ENCODE results near the gene HHAT.
"Not testable (repeated sequence)": the region's sequence is repeated elsewhere in the genome, so short reads cannot be mapped to it uniquely, and the experiment has no call there.

Gene HHAT

DNA sequence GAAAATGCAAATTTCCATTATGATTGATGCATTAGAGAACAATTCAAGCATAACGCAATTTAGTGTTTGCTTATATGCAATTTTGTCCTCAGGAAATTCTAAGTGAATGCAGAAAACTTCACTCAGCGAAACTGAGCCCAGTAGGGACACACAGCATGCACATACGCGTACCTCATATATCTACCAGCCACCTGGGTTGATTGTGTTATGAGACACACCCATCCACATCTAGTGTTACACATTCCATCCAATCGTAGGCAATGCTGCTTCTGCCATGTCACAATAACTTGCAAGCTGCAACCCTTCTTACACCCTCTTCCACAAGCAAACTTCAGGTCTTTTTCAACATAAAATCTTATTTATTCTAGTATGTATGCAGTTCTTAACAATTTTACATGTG, 312.9 kb downstream of the HHAT start:
- no peak for ATAC-seq
- Mint-ChIP-seq H3K9me3 (no peaks in the 10 kb centered on the region), H3K27ac (no peak overlapping the region), H3K27me3 (no peaks in the 10 kb centered on the region), H3K4me3 (no peak overlapping the region), H3K4me1 (no peaks in the 10 kb centered on the region)
- DNase-seq = no peak

DNA sequence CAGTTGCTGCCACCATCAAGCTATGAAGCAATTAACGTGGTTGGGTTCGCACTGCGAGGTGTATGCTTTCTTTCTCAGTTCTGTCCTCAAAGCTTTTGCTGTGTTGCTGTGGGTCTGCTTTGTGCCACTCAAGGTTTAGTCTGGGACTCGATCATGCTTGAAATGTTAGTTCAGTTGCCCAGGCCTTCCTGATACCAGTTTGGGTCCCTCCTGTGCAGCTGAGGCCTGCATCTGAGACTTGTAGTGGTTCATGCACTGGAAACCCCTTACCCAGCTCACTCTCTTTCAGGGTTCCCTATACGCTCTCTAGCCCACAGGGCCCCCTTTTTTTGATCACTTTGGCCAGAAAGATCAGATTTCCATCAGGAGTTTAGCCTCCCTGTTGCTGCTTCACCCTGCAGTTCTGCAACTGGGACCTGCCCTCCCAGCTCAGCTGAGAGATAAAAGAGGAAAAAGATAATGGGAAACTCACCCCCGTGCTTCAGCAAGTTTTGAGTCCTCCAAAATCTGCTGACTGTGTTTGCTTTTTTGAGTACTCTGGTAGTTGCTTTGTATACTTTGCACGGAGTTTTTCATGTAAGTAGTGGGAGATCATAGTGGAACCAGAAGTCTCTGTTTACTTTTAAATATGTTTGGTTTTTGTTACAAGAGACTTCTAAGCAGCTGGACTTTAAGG, 317.0 kb downstream of the HHAT start:
- DNase-seq = no peak
- Mint-ChIP-seq H3K27me3 (no peaks in the 10 kb centered on the region), H3K27ac (peak overlapping the region in 1 of 2 donors; percentile 59), H3K4me3 (no peak overlapping the region), H3K4me1 (peaks cover 13% of the 10 kb centered on the region), H3K9me3 (no peaks in the 10 kb centered on the region)
- ATAC-seq = no peak

DNA sequence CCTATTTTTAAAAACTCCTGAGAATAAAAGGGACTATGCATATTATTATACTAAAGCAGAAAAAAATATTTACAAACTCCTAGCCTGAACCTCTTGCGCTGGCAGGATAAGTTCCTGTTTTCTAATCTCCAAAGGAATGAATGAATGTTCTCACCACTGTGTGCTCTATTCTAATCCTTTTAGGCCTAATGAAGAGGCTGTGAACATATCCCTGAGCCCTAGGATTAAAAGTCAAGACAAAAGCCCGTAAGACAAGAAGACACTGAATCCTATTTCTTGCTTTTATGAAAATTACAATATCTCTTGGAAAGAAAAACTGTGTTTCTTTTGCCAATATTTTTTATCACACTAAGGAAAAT, 317.5 kb downstream of the HHAT start:
- no peaks in the 10 kb centered on the region for H3K27me3 Mint-ChIP-seq
- peaks cover 13% of the 10 kb centered on the region for H3K4me1 Mint-ChIP-seq
- ATAC-seq = no peak
- no peak overlapping the region for H3K4me3 Mint-ChIP-seq
- H3K27ac Mint-ChIP-seq = no peak overlapping the region
- DNase-seq = no peak
- no peaks in the 10 kb centered on the region for H3K9me3 Mint-ChIP-seq

GRCh38 chr1:210647406-210648333, 319.0 kb downstream of the HHAT start:
- no peaks in the 10 kb centered on the region for H3K27me3 Mint-ChIP-seq
- no peak overlapping the region for H3K4me3 Mint-ChIP-seq
- no peak for DNase-seq
- H3K27ac Mint-ChIP-seq = peak overlapping the region in 1 of 2 donors; percentile 79
- peak; percentile 55 for ATAC-seq
- peaks cover 13% of the 10 kb centered on the region for H3K4me1 Mint-ChIP-seq
- H3K9me3 Mint-ChIP-seq = no peaks in the 10 kb centered on the region

GRCh38 chr1:210648588-210649269, 320.0 kb downstream of the HHAT start:
- H3K4me3 Mint-ChIP-seq = no peak overlapping the region
- peaks cover 13% of the 10 kb centered on the region for H3K4me1 Mint-ChIP-seq
- H3K27ac Mint-ChIP-seq = no peak overlapping the region
- DNase-seq (no peak), ATAC-seq (no peak)
- H3K27me3 Mint-ChIP-seq = no peaks in the 10 kb centered on the region
- peaks cover 2 to 4% of the 10 kb centered on the region in 2 donors for H3K9me3 Mint-ChIP-seq

GRCh38 chr1:210650403-210650802, 321.7 kb downstream of the HHAT start:
- DNase-seq = no peak
- H3K27me3 Mint-ChIP-seq = no peaks in the 10 kb centered on the region
- H3K4me1 Mint-ChIP-seq = peaks cover 13% of the 10 kb centered on the region
- ATAC-seq = no peak
- H3K4me3 Mint-ChIP-seq = no peak overlapping the region
- H3K9me3 Mint-ChIP-seq = peaks cover 6 to 8% of the 10 kb centered on the region in 2 donors
- H3K27ac Mint-ChIP-seq = no peak overlapping the region

DNA sequence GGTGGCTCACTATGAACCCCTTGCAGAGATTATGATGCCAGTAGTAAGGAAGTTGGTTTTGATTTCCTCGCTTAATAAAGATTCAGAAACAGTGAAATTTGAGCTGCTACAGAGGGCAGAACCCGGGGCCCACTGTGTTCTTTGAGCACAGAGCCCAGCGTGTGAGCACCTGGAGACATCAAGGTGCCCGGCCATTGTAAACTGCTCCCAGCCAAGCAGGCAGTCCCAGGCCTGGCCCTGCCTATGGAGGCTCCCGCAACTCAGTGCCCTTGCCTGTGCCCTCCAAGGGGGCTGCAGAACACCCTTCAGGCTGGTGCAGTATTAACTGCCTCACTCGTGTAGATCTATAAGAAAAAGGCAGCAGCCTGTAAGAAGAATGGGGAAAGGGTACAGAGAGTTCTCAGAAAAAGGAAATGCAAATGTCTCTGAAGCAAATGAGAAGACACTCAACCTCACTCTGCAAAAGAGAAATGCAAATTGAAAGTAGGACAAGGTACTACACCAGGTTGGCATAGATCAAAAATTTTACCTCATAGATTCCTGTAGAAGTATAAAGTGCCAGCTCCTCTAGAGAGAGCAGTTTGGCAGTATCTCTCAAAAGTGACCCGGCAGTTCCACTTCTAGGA, 323.7 kb downstream of the HHAT start:
- ATAC-seq = no peak
- no peak overlapping the region for H3K4me3 Mint-ChIP-seq
- peaks cover 9% of the 10 kb centered on the region for H3K4me1 Mint-ChIP-seq
- H3K27me3 Mint-ChIP-seq = no peaks in the 10 kb centered on the region
- peaks cover 6 to 8% of the 10 kb centered on the region in 2 donors for H3K9me3 Mint-ChIP-seq
- DNase-seq = no peak
- no peak overlapping the region for H3K27ac Mint-ChIP-seq

GRCh38 chr1:210653771-210654170, 325.1 kb downstream of the HHAT start:
- ATAC-seq = peak; percentile 24
- Mint-ChIP-seq H3K4me1 (no peaks in the 10 kb centered on the region), H3K27me3 (no peaks in the 10 kb centered on the region), H3K4me3 (no peak overlapping the region), H3K9me3 (peaks cover 6 to 8% of the 10 kb centered on the region in 2 donors), H3K27ac (no peak overlapping the region)
- peak in 1 of 2 donors; percentile 17 for DNase-seq

GRCh38 chr1:210654176-210654981, 325.7 kb downstream of the HHAT start:
- Mint-ChIP-seq H3K4me3 (no peak overlapping the region), H3K9me3 (peaks cover 6 to 8% of the 10 kb centered on the region in 2 donors), H3K27me3 (no peaks in the 10 kb centered on the region), H3K4me1 (no peaks in the 10 kb centered on the region), H3K27ac (no peak overlapping the region)
- ATAC-seq = peak; percentile 80
- DNase-seq = peak; percentile 59 to 75

DNA sequence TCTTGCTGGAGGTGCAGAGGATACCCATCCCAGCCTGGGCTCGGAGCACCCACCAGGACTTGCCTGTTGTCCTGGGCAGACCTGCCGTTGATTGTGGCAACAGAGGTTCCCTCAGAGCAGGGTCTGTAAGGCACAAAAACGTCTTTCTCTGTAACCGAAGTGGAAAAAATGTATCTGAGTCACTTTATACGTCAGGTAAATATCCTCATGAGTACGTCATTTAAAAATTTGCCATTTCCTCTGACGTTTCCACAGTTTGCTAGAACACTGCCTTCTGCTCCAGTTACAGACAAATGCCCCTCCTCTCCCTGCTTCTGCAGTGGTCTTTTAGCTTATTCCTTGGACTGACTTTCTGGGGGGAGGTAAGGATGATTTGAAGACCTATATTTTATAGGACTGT, 326.8 kb downstream of the HHAT start:
- no peak for DNase-seq
- ATAC-seq = no peak
- Mint-ChIP-seq H3K27me3 (no peaks in the 10 kb centered on the region), H3K4me1 (no peaks in the 10 kb centered on the region), H3K4me3 (no peak overlapping the region), H3K9me3 (peaks cover 6 to 8% of the 10 kb centered on the region in 2 donors), H3K27ac (no peak overlapping the region)

GRCh38 chr1:210657806-210658205, 329.1 kb downstream of the HHAT start:
- Mint-ChIP-seq H3K4me1 (peaks cover under 1% of the 10 kb centered on the region), H3K27ac (no peak overlapping the region), H3K27me3 (no peaks in the 10 kb centered on the region), H3K4me3 (no peak overlapping the region), H3K9me3 (peaks cover 6 to 8% of the 10 kb centered on the region in 2 donors)
- ATAC-seq (no peak), DNase-seq (no peak)

DNA sequence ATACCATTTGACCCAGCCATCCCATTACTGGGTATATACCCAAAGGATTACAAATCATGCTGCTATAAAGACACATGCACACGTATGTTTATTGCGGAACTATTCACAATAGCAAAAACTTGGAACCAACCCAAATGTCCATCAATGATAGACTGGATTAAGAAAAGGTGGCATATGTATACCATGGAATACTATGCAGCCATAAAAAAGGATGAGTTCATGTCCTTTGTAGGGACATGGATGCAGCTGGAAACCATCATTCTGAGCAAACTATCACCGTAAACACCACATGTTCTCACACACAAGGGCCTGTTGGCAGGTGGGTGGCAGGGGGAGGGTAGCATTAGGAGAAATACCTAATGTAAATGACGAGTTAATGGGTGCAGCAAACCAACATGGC, 332.8 kb downstream of the HHAT start:
- H3K4me1 Mint-ChIP-seq = peaks cover 10% of the 10 kb centered on the region
- not testable (repeated sequence) for H3K27me3 Mint-ChIP-seq, H3K9me3 Mint-ChIP-seq, H3K4me3 Mint-ChIP-seq, H3K27ac Mint-ChIP-seq, ATAC-seq, DNase-seq

DNA sequence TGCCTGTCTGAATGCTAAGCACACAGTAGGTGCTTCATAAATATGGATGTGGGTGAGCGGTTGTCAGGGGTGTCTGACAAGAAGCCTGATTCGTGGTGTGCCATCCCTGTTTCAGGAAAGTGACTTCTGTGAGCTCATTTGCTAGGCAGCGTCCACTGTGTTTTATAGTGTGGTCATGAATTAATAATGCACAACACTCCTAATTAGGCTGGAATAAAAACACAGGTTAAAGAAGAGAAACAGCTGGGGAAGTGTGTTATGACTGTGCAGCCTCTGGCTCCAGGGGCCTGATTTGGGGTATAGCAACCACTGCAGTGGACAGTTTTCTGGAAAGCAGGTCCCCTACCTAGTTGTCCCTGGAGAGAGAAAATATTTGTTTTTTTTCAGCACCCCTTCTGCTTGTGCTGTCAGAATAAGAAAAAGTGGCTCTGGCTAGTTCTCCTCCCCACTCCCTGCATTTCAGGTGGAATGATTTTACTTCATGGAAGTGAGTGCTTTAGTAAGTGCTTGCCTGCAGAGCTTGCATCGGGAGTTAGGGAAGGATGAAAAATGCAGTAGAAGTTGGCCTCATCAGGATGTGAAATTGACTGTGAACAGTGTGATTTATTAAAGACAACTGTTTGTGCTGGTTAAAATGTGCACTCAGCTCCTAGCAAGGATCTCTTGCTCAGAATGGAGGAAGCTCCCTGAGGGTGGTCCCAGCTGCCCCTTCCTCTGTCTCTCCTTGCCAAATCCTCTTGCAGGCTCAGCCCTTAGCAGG, 333.8 kb downstream of the HHAT start:
- Mint-ChIP-seq H3K27me3 (no peaks in the 10 kb centered on the region), H3K4me1 (peaks cover 10% of the 10 kb centered on the region), H3K27ac (peak overlapping the region in 1 of 2 donors; percentile 61), H3K4me3 (no peak overlapping the region), H3K9me3 (no peaks in the 10 kb centered on the region)
- DNase-seq (no peak), ATAC-seq (no peak)

All from stimulated activated naive CD8-positive, alpha-beta T cell treated with anti-CD3 and anti-CD28 coated beads, Interleukin-15, amount 100 ng/mL, for 72 hours (primary cell).